ENCODE measurements around the gene PRKCA.

- TF ChIP-seq CTCF (IDR thresholded peaks at IDR 0.05) (no peak), POLR2A (IDR thresholded peaks at IDR 0.05) (no peak)
Observed at GRCh38 chr17:66752411-66752810, 450.0 kb downstream of the PRKCA start.

Data from ovary (tissue), 3 donors.